Astrocyte (in vitro differentiated cells and primary cell): ENCODE data around the gene SYTL3. TPM values are rescaled to one million over a fixed set of nuclear protein-coding genes. Genes with fewer than 3 reads are reported as not detected.

Experiments used
- DNase-seq: peaks from one replicate; pipeline ENCODE4 v3.0.0-alpha.2; 2010; ENCODE audit warnings: low read depth
- FAIRE-seq: peaks from 2 replicates; lab custom pipeline; 2011; peaks lifted over from hg19 to GRCh38; lab: Jason Lieb, UNC
- H2AFZ ChIP-seq: 2 replicates; pipeline ENCODE4 v1.6.0; 2012; ENCODE audit warnings: low read depth, low read length, inconsistent platforms
- H3K27ac ChIP-seq: 2 replicates; pipeline ENCODE4 v1.5.1; 2011; ENCODE audit warnings: low read depth, low read length, inconsistent platforms
- H3K27me3 ChIP-seq: 2 replicates; pipeline ENCODE4 v1.6.0; 2011; ENCODE audit warnings: low read length, inconsistent platforms; ENCODE audit not compliant: insufficient read depth
- H3K36me3 ChIP-seq: 2 replicates; pipeline ENCODE4 v1.5.1; 2011; ENCODE audit warnings: low read length, inconsistent platforms; ENCODE audit not compliant: insufficient read depth
- H3K4me1 ChIP-seq: 2 replicates; pipeline ENCODE4 v1.5.1; 2011; ENCODE audit warnings: low read length, inconsistent platforms; ENCODE audit not compliant: insufficient read depth
- H3K4me2 ChIP-seq: 2 replicates; pipeline ENCODE4 v1.6.0; 2012; ENCODE audit warnings: low read length, inconsistent platforms
- H3K4me3 ChIP-seq: 2 replicates; pipeline ENCODE4 v1.5.1; 2011; ENCODE audit warnings: low read depth, mild to moderate bottlenecking, low read length, inconsistent platforms; ENCODE audit not compliant: insufficient read depth
- H3K79me2 ChIP-seq: 2 replicates; pipeline ENCODE4 v1.6.0; 2012; ENCODE audit warnings: mild to moderate bottlenecking, low read length, inconsistent platforms; ENCODE audit not compliant: insufficient read depth
- H3K9ac ChIP-seq: 2 replicates; pipeline ENCODE4 v1.6.0; 2012; ENCODE audit warnings: mild to moderate bottlenecking, low read length, inconsistent platforms
- H3K9me3 ChIP-seq: 2 replicates; pipeline ENCODE4 v1.5.1; 2012; ENCODE audit warnings: low read depth, mild to moderate bottlenecking, low read length, inconsistent platforms; ENCODE audit not compliant: insufficient read depth
- H4K20me1 ChIP-seq: 2 replicates; pipeline ENCODE4 v1.6.0; 2012; ENCODE audit warnings: low read length, inconsistent platforms; ENCODE audit not compliant: insufficient read depth
- H3K27ac Mint-ChIP-seq: one replicate; pipeline ENCODE4 v1.8.0; 2021; ENCODE audit warnings: mild to moderate bottlenecking, mixed read lengths; ENCODE audit not compliant: unreplicated experiment
- H3K27me3 Mint-ChIP-seq: one replicate; pipeline ENCODE4 v1.8.0; 2021; ENCODE audit warnings: low read depth, mixed read lengths; ENCODE audit not compliant: unreplicated experiment
- H3K36me3 Mint-ChIP-seq: one replicate; pipeline ENCODE4 v1.8.0; 2021; ENCODE audit warnings: low read depth, mixed read lengths; ENCODE audit not compliant: unreplicated experiment
- H3K4me1 Mint-ChIP-seq: one replicate; pipeline ENCODE4 v1.8.0; 2021; ENCODE audit warnings: low read depth, mixed read lengths; ENCODE audit not compliant: unreplicated experiment
- H3K4me3 Mint-ChIP-seq: one replicate; pipeline ENCODE4 v1.8.0; 2021; ENCODE audit warnings: mild to moderate bottlenecking, moderate library complexity, mixed read lengths; ENCODE audit not compliant: unreplicated experiment
- H3K9me3 Mint-ChIP-seq: one replicate; pipeline ENCODE4 v1.8.0; 2021; ENCODE audit warnings: mild to moderate bottlenecking, mixed read lengths; ENCODE audit not compliant: unreplicated experiment
- EZH2 ChIP-seq: IDR thresholded peaks from 2 replicates; pipeline ENCODE4 v1.6.1; 2012; ENCODE audit warnings: mild to moderate bottlenecking, low read length, inconsistent platforms; ENCODE audit not compliant: insufficient read depth
- total RNA-seq: library from RNA; stranded (reverse); gene quantifications from 2 replicates; pipeline ENCODE4 v1.2.1, GENCODE V29; 2021
- TF ChIP-seq, protein P1 (sequence below): IDR thresholded peaks from 2 replicates; pipeline ENCODE4 v1.5.1; 2011; ENCODE audit warnings: low read depth, mild to moderate bottlenecking, inconsistent platforms, low read length, moderate library complexity; ENCODE audit not compliant: insufficient read depth

SYTL3 gene
- total RNA-seq, 1 donor from 2014 or later, result 1.2 TPM

DNA sequence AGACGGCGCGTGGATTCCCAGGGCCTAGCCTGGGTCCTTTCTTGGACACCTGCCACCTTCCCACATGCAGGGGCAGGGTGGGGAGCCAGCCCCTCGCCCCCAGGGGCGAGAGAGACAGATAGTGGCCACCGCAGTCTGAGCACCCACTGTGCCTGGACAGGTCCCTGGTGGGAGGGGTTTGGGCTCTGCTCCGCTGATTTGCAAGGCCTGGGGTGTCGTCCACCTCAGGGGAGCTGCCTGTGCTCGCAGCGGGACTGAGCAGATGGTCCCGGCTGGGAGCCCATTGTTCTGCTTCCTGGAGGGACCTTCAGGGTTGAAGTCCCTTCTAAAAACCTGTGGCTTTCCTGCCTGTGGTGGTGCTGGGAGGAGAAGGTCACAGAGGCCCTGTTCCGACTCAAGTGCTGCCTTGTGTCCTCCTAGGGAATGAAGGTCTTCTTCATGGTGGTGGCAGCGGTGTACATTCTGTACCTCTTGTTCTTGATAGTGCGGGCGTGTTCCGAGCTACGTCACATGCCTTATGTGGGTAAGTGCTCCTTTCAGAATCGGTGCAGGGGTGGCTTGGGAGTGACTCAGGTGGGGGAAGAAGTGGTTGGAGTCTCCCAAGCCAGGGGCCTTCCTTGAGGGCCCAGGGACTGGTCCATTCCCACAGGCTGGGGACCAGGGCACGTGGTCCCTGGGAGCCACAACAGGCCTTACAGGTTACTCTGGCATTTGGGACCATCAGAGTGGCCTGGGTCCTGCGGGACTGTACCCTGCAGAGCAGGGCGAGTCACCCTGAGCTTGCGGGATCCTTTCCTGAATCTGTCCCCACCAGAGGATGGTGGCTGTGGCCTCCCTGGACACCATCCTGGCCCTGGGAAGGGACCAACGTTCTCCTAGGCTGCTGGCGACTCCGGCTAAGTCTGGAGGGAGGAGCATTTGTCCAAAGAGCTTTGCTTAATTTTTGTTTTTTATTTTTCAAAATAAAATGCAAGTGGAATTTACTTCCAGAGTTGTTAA is 24.9 kb upstream of the SYTL3 start:
- Mint-ChIP-seq H3K4me1 (peaks cover 10% of the 10 kb centered on the region), H3K27me3 (no peaks in the 10 kb centered on the region), H3K27ac (peak overlapping the region; percentile 12), H3K4me3 (no peak overlapping the region), H3K36me3 (peaks cover 38% of the 10 kb centered on the region), H3K9me3 (no peaks in the 10 kb centered on the region)
- Histone ChIP-seq H3K4me1 (no peaks in the 10 kb centered on the region), H3K79me2 (peaks cover 3% of the 10 kb centered on the region), H3K27me3 (no peaks in the 10 kb centered on the region), H3K4me2 (no peak overlapping the region), H3K9me3 (no peaks in the 10 kb centered on the region), H4K20me1 (peaks cover 33% of the 10 kb centered on the region), H3K27ac (no peak overlapping the region), H3K9ac (no peak overlapping the region), H2AFZ (no peak overlapping the region), H3K4me3 (no peak overlapping the region), H3K36me3 (peaks cover 30% of the 10 kb centered on the region)
- FAIRE-seq (no peak), DNase-seq (no peak)
- TF ChIP-seq EZH2, result no peak
- TF ChIP-seq, protein P1, sequence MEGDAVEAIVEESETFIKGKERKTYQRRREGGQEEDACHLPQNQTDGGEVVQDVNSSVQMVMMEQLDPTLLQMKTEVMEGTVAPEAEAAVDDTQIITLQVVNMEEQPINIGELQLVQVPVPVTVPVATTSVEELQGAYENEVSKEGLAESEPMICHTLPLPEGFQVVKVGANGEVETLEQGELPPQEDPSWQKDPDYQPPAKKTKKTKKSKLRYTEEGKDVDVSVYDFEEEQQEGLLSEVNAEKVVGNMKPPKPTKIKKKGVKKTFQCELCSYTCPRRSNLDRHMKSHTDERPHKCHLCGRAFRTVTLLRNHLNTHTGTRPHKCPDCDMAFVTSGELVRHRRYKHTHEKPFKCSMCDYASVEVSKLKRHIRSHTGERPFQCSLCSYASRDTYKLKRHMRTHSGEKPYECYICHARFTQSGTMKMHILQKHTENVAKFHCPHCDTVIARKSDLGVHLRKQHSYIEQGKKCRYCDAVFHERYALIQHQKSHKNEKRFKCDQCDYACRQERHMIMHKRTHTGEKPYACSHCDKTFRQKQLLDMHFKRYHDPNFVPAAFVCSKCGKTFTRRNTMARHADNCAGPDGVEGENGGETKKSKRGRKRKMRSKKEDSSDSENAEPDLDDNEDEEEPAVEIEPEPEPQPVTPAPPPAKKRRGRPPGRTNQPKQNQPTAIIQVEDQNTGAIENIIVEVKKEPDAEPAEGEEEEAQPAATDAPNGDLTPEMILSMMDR, result no peak

DNA sequence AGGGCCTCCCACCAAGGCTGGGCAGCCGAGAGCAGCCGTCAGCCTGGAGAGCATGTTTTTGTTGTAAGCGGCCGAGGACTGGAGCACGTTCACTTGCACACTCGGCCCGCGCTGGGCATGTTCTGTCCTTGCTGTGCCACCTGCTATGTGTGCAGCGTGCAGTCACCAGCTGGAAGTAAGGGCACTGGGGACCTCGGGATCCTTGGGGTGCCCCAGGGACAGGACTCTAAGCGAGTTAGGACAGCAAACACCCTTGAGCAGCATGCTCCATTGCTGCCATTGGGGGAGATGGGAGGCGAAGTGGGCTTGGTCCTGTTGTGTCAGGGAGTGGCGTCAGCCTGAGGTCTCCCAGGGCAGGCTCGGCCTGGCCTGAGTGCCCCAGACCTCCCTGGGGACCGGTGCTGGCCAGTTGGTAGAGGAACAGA is 24.0 kb upstream of the SYTL3 start:
- no peak for DNase-seq
- Mint-ChIP-seq H3K27ac (no peak overlapping the region), H3K36me3 (peaks cover 32% of the 10 kb centered on the region), H3K27me3 (no peaks in the 10 kb centered on the region), H3K4me3 (no peak overlapping the region), H3K4me1 (peaks cover 11% of the 10 kb centered on the region), H3K9me3 (no peaks in the 10 kb centered on the region)
- Histone ChIP-seq H3K79me2 (peaks cover 3% of the 10 kb centered on the region), H2AFZ (no peak overlapping the region), H3K27me3 (no peaks in the 10 kb centered on the region), H4K20me1 (peaks cover 35% of the 10 kb centered on the region), H3K4me3 (no peak overlapping the region), H3K27ac (no peak overlapping the region), H3K9ac (no peak overlapping the region), H3K4me2 (no peak overlapping the region), H3K4me1 (peaks cover 2% of the 10 kb centered on the region), H3K9me3 (no peaks in the 10 kb centered on the region), H3K36me3 (peaks cover 31% of the 10 kb centered on the region)
- no peak for FAIRE-seq
- no peak for TF ChIP-seq EZH2
- TF ChIP-seq, protein P1, result no peak
